ENCODE measurements around the gene INIP. TPM values are rescaled to one million over a fixed set of nuclear protein-coding genes. Genes with fewer than 3 reads are reported as not detected.
"Not testable (repeated sequence)": the region's sequence is repeated elsewhere in the genome, so short reads cannot be mapped to it uniquely, and the experiment has no call there.

The INIP gene
- polyA plus RNA-seq, 3 donors = 3.6 to 13.3 (median 7.3) TPM

- H3K27ac ChIP-seq (ENCODE audit: low read depth, low read length) = no peak overlapping the region
- WGBS, 3 donors = 96 to 99% (median 99%) methylated on average over 5 of the region's 5 CpGs
These were observed 21.5 kb downstream of the INIP start for GRCh38 chr9:112696461-112696860.

GRCh38 chr9:112694706-112695555 is 23.0 kb downstream of the INIP start:
- WGBS, 3 donors = 69 to 85% (median 83%) methylated on average over 4 of the region's 4 CpGs
- no peak overlapping the region for H3K27ac ChIP-seq (ENCODE audit: low read depth, low read length)

- H3K27ac ChIP-seq (ENCODE audit: low read depth, low read length) = no peak overlapping the region
- 92 to 94% (median 93%) methylated on average over 6 of the region's 6 CpGs for WGBS, 3 donors
These were observed 28.7 kb downstream of the INIP start for GRCh38 chr9:112689161-112689740.

GRCh38 chr9:112680731-112681402 is 37.0 kb downstream of the INIP start:
- 73 to 87% (median 77%) methylated on average over 6 of the region's 6 CpGs for WGBS, 3 donors
- no peak overlapping the region for H3K27ac ChIP-seq (ENCODE audit: low read depth, low read length)

- no peak overlapping the region for H3K27ac ChIP-seq (ENCODE audit: low read depth, low read length)
These were observed 40.9 kb downstream of the INIP start for GRCh38 chr9:112677040-112677439.

GRCh38 chr9:112673221-112673620 is 44.7 kb downstream of the INIP start:
- 86 to 97% (median 93%) methylated on average over 4 of the region's 4 CpGs for WGBS, 3 donors
- not testable (repeated sequence) for H3K27ac ChIP-seq (ENCODE audit: low read depth, low read length)

GRCh38 chr9:112670991-112671625 is 46.8 kb downstream of the INIP start:
- 52 to 58% (median 54%) methylated on average over 7 of the region's 7 CpGs for WGBS, 3 donors
- H3K27ac ChIP-seq (ENCODE audit: low read depth, low read length) = no peak overlapping the region

- 92 to 95% (median 94%) methylated on average over 2 of the region's 2 CpGs for WGBS, 3 donors
- no peak overlapping the region for H3K27ac ChIP-seq (ENCODE audit: low read depth, low read length)
These were observed 48.6 kb downstream of the INIP start for GRCh38 chr9:112669326-112669725.

GRCh38 chr9:112665347-112665746 is 52.6 kb downstream of the INIP start:
- 44 to 79% (median 72%) methylated on average over 4 of the region's 4 CpGs for WGBS, 3 donors
- no peak overlapping the region for H3K27ac ChIP-seq (ENCODE audit: low read depth, low read length)

- no peak overlapping the region for H3K27ac ChIP-seq (ENCODE audit: low read depth, low read length)
- 82 to 95% (median 86%) methylated on average over 3 of the region's 3 CpGs for WGBS, 3 donors
These were observed 53.4 kb downstream of the INIP start for GRCh38 chr9:112664531-112664930.

GRCh38 chr9:112663681-112664080 is 54.2 kb downstream of the INIP start:
- no peak overlapping the region for H3K27ac ChIP-seq (ENCODE audit: low read depth, low read length)
- WGBS, 3 donors = 92 to 95% (median 93%) methylated on average over 5 of the region's 5 CpGs

- WGBS, 3 donors = 97% methylated on average over 12 of the region's 12 CpGs
- no peak overlapping the region for H3K27ac ChIP-seq (ENCODE audit: low read depth, low read length)
These were observed 58.0 kb downstream of the INIP start for GRCh38 chr9:112659906-112660305.

- WGBS, 3 donors = 33 to 73% (median 72%) methylated on average over 3 of the region's 3 CpGs
- no peak overlapping the region for H3K27ac ChIP-seq (ENCODE audit: low read depth, low read length)
These were observed 62.2 kb downstream of the INIP start for GRCh38 chr9:112655668-112656067.

- 82 to 90% (median 85%) methylated on average over 5 of the region's 5 CpGs for WGBS, 3 donors
- H3K27ac ChIP-seq (ENCODE audit: low read depth, low read length) = no peak overlapping the region
These were observed 63.6 kb downstream of the INIP start for GRCh38 chr9:112654282-112654681.

- 78 to 100% (median 87%) methylated on average over 1 of the region's 1 CpG for WGBS, 3 donors
- H3K27ac ChIP-seq (ENCODE audit: low read depth, low read length) = no peak overlapping the region
These were observed 69.3 kb downstream of the INIP start for GRCh38 chr9:112648624-112649023.

- no peak overlapping the region for H3K27ac ChIP-seq (ENCODE audit: low read depth, low read length)
- WGBS, 3 donors = 96 to 99% (median 96%) methylated on average over 3 of the region's 3 CpGs
These were observed 70.3 kb downstream of the INIP start for GRCh38 chr9:112647596-112647995.

GRCh38 chr9:112642126-112642525 is 75.8 kb downstream of the INIP start:
- WGBS, 3 donors = 91 to 98% (median 96%) methylated on average over 3 of the region's 3 CpGs
- H3K27ac ChIP-seq (ENCODE audit: low read depth, low read length) = no peak overlapping the region

GRCh38 chr9:112640311-112640710 is 77.6 kb downstream of the INIP start:
- no peak overlapping the region for H3K27ac ChIP-seq (ENCODE audit: low read depth, low read length)
- 95 to 100% (median 99%) methylated on average over 4 of the region's 4 CpGs for WGBS, 3 donors
